ENCODE results near the gene CEP120.
"Not testable (repeated sequence)": the region's sequence is repeated elsewhere in the genome, so short reads cannot be mapped to it uniquely, and the experiment has no call there.

Gene CEP120

GRCh38 chr5:123428521-123429220 is 5.5 kb upstream of the CEP120 start:
- Mint-ChIP-seq H3K4me3 (no peak overlapping the region), H3K27ac (no peak overlapping the region)

GRCh38 chr5:123427281-123427680 is 4.1 kb upstream of the CEP120 start:
- Mint-ChIP-seq H3K27ac (no peak overlapping the region), H3K36me3 (peaks cover 2% of the 10 kb centered on the region), H3K27me3 (peaks cover 2% of the 10 kb centered on the region), H3K4me3 (no peak overlapping the region), H3K4me1 (ENCODE audit: low read depth) (peaks cover 10% of the 10 kb centered on the region), H3K9me3 (ENCODE audit: low read depth) (no peaks in the 10 kb centered on the region)

More at GRCh38 chr5:123428521-123429220, 5.5 kb upstream of the CEP120 start:
- peaks cover 10% of the 10 kb centered on the region for H3K4me1 Mint-ChIP-seq (ENCODE audit: low read depth)
- H3K9me3 Mint-ChIP-seq (ENCODE audit: low read depth), result no peaks in the 10 kb centered on the region
- H3K36me3 Mint-ChIP-seq, result peaks cover 2% of the 10 kb centered on the region
- peaks cover 4% of the 10 kb centered on the region for H3K27me3 Mint-ChIP-seq

GRCh38 chr5:123425431-123425830 is 2.2 kb upstream of the CEP120 start:
- no peaks in the 10 kb centered on the region for H3K27me3 Mint-ChIP-seq
- peak overlapping the region; percentile 46 for H3K27ac Mint-ChIP-seq
- peaks cover 10% of the 10 kb centered on the region for H3K4me1 Mint-ChIP-seq (ENCODE audit: low read depth)
- H3K36me3 Mint-ChIP-seq, result peaks cover 2% of the 10 kb centered on the region
- peak overlapping the region; percentile 35 for H3K4me3 Mint-ChIP-seq
- no peaks in the 10 kb centered on the region for H3K9me3 Mint-ChIP-seq (ENCODE audit: low read depth)

- Mint-ChIP-seq H3K4me1 (ENCODE audit: low read depth) (peaks cover 18% of the 10 kb centered on the region), H3K27me3 (no peaks in the 10 kb centered on the region), H3K4me3 (no peak overlapping the region), H3K9me3 (ENCODE audit: low read depth) (no peaks in the 10 kb centered on the region), H3K27ac (no peak overlapping the region), H3K36me3 (peaks cover 4% of the 10 kb centered on the region)
Observed at GRCh38 chr5:123422433-123423277, 548 bp downstream of the CEP120 start.

GRCh38 chr5:123421773-123422172 is 1.4 kb downstream of the CEP120 start:
- Mint-ChIP-seq H3K4me1 (ENCODE audit: low read depth) (peaks cover 22% of the 10 kb centered on the region), H3K27ac (no peak overlapping the region), H3K27me3 (no peaks in the 10 kb centered on the region), H3K4me3 (no peak overlapping the region), H3K9me3 (ENCODE audit: low read depth) (no peaks in the 10 kb centered on the region), H3K36me3 (peaks cover 2% of the 10 kb centered on the region)

- H3K27me3 Mint-ChIP-seq, result no peaks in the 10 kb centered on the region
- H3K4me1 Mint-ChIP-seq (ENCODE audit: low read depth), result peaks cover 36% of the 10 kb centered on the region
- H3K27ac Mint-ChIP-seq, result peak overlapping the region; percentile 1
- H3K4me3 Mint-ChIP-seq, result no peak overlapping the region
- peaks cover 7% of the 10 kb centered on the region for H3K36me3 Mint-ChIP-seq
- no peaks in the 10 kb centered on the region for H3K9me3 Mint-ChIP-seq (ENCODE audit: low read depth)
Observed at GRCh38 chr5:123414974-123415373, 8.2 kb downstream of the CEP120 start.

GRCh38 chr5:123412206-123412605 is 11.0 kb downstream of the CEP120 start:
- H3K4me1 Mint-ChIP-seq (ENCODE audit: low read depth), result peaks cover 46% of the 10 kb centered on the region
- H3K27me3 Mint-ChIP-seq, result no peaks in the 10 kb centered on the region
- H3K9me3 Mint-ChIP-seq (ENCODE audit: low read depth), result no peaks in the 10 kb centered on the region
- H3K36me3 Mint-ChIP-seq, result peaks cover 8% of the 10 kb centered on the region
- H3K27ac Mint-ChIP-seq, result no peak overlapping the region
- no peak overlapping the region for H3K4me3 Mint-ChIP-seq

GRCh38 chr5:123401999-123402398 is 21.2 kb downstream of the CEP120 start:
- H3K27ac Mint-ChIP-seq; H3K27me3 Mint-ChIP-seq; H3K9me3 Mint-ChIP-seq (ENCODE audit: low read depth); H3K4me3 Mint-ChIP-seq: not testable (repeated sequence)
- Mint-ChIP-seq H3K36me3 (peaks cover 26% of the 10 kb centered on the region), H3K4me1 (ENCODE audit: low read depth) (peaks cover 11% of the 10 kb centered on the region)

GRCh38 chr5:123401320-123401719 is 21.9 kb downstream of the CEP120 start:
- H3K36me3 Mint-ChIP-seq, result peaks cover 26% of the 10 kb centered on the region
- H3K4me3 Mint-ChIP-seq, result no peak overlapping the region
- no peaks in the 10 kb centered on the region for H3K27me3 Mint-ChIP-seq
- H3K27ac Mint-ChIP-seq, result no peak overlapping the region
- peaks cover 8% of the 10 kb centered on the region for H3K4me1 Mint-ChIP-seq (ENCODE audit: low read depth)
- H3K9me3 Mint-ChIP-seq (ENCODE audit: low read depth), result no peaks in the 10 kb centered on the region

GRCh38 chr5:123400870-123401291 is 22.3 kb downstream of the CEP120 start:
- not testable (repeated sequence) for H3K27ac Mint-ChIP-seq; H3K27me3 Mint-ChIP-seq; H3K4me3 Mint-ChIP-seq; H3K9me3 Mint-ChIP-seq (ENCODE audit: low read depth); H3K4me1 Mint-ChIP-seq (ENCODE audit: low read depth)
- H3K36me3 Mint-ChIP-seq, result peaks cover 24% of the 10 kb centered on the region

- H3K27me3 Mint-ChIP-seq, result no peaks in the 10 kb centered on the region
Observed at GRCh38 chr5:123398058-123398733, 25.0 kb downstream of the CEP120 start.

GRCh38 chr5:123397538-123397937 is 25.7 kb downstream of the CEP120 start:
- no peak overlapping the region for H3K27ac Mint-ChIP-seq
- H3K9me3 Mint-ChIP-seq (ENCODE audit: low read depth), result no peaks in the 10 kb centered on the region
- H3K4me1 Mint-ChIP-seq (ENCODE audit: low read depth), result no peaks in the 10 kb centered on the region
- H3K4me3 Mint-ChIP-seq, result no peak overlapping the region
- no peaks in the 10 kb centered on the region for H3K27me3 Mint-ChIP-seq
- peaks cover 16% of the 10 kb centered on the region for H3K36me3 Mint-ChIP-seq

More at GRCh38 chr5:123398058-123398733, 25.0 kb downstream of the CEP120 start:
- Mint-ChIP-seq H3K27ac (no peak overlapping the region), H3K4me1 (ENCODE audit: low read depth) (no peaks in the 10 kb centered on the region), H3K9me3 (ENCODE audit: low read depth) (no peaks in the 10 kb centered on the region), H3K4me3 (no peak overlapping the region), H3K36me3 (peaks cover 21% of the 10 kb centered on the region)

GRCh38 chr5:123391009-123391408 is 32.2 kb downstream of the CEP120 start:
- H3K27ac Mint-ChIP-seq, result no peak overlapping the region
- no peaks in the 10 kb centered on the region for H3K27me3 Mint-ChIP-seq
- peaks cover 8% of the 10 kb centered on the region for H3K36me3 Mint-ChIP-seq
- H3K4me1 Mint-ChIP-seq (ENCODE audit: low read depth), result no peaks in the 10 kb centered on the region
- no peaks in the 10 kb centered on the region for H3K9me3 Mint-ChIP-seq (ENCODE audit: low read depth)
- H3K4me3 Mint-ChIP-seq, result no peak overlapping the region

- no peaks in the 10 kb centered on the region for H3K4me1 Mint-ChIP-seq (ENCODE audit: low read depth)
- H3K9me3 Mint-ChIP-seq (ENCODE audit: low read depth), result no peaks in the 10 kb centered on the region
- H3K36me3 Mint-ChIP-seq, result peaks cover 11% of the 10 kb centered on the region
- H3K4me3 Mint-ChIP-seq, result no peak overlapping the region
- H3K27ac Mint-ChIP-seq, result no peak overlapping the region
- H3K27me3 Mint-ChIP-seq, result no peaks in the 10 kb centered on the region
Observed at GRCh38 chr5:123389794-123390193, 33.4 kb downstream of the CEP120 start.

- H3K27me3 Mint-ChIP-seq, result no peaks in the 10 kb centered on the region
- H3K9me3 Mint-ChIP-seq (ENCODE audit: low read depth), result no peaks in the 10 kb centered on the region
- no peak overlapping the region for H3K4me3 Mint-ChIP-seq
- H3K27ac Mint-ChIP-seq, result no peak overlapping the region
- peaks cover 13% of the 10 kb centered on the region for H3K36me3 Mint-ChIP-seq
- no peaks in the 10 kb centered on the region for H3K4me1 Mint-ChIP-seq (ENCODE audit: low read depth)
Observed at GRCh38 chr5:123387313-123387712, 35.9 kb downstream of the CEP120 start.

Measured in activated naive CD8-positive, alpha-beta T cell (primary cell).